OCI-LY7 (cell line): ENCODE data around the gene PCYT2. TPM values are rescaled to one million over a fixed set of nuclear protein-coding genes. Genes with fewer than 3 reads are reported as not detected.

Experiments used
- BruUV-seq: library from RNA; stranded (reverse); fragments of 400-500 nt; replicated peaks from 2 replicates; lab custom pipeline; 2021; lab: Mats Ljungman, UMichigan
- CTCF ChIA-PET: fragments of 300-600 bp; sonication (Branson Sonifier 250); formaldehyde crosslinking; loops from one replicate; lab custom pipeline; 2022; ENCODE audit warnings: antibody characterized with exemption; ENCODE audit not compliant: unreplicated experiment; lab: Charles Lee
- POLR2A ChIA-PET: fragments of 300-600 bp; sonication (Branson Sonifier 250); formaldehyde crosslinking; loops from one replicate; lab custom pipeline; 2022; ENCODE audit warnings: antibody characterized with exemption; lab: Charles Lee
- DNase-seq: peaks from one replicate; pipeline ENCODE4 v3.0.0-alpha.2; 2015; ENCODE audit warnings: low spot score
- H2AFZ ChIP-seq: fragments of 200-600 bp; sonication (generic), shearing (Covaris generic); 2 replicates; pipeline ENCODE4 v1.6.1; 2014; ENCODE audit warnings: mild to moderate bottlenecking, antibody characterized with exemption, low read length, moderate library complexity
- H3K27ac ChIP-seq: fragments of 200-600 bp; sonication (generic); 2 replicates; pipeline ENCODE4 v1.5.1; 2014; ENCODE audit warnings: mixed run types, low read depth, mild to moderate bottlenecking, moderate library complexity, low read length, inconsistent platforms; ENCODE audit not compliant: poor library complexity, severe bottlenecking
- H3K36me3 ChIP-seq: fragments of 200-600 bp; sonication (generic); 2 replicates; pipeline ENCODE4 v1.6.1; 2014; ENCODE audit warnings: mild to moderate bottlenecking, antibody characterized with exemption, low read length, moderate library complexity, mixed read lengths; ENCODE audit not compliant: insufficient read depth
- H3K4me1 ChIP-seq: fragments of 200-600 bp; sonication (generic); 2 replicates; pipeline ENCODE4 v1.5.1; 2014; ENCODE audit warnings: mild to moderate bottlenecking, low read length; ENCODE audit not compliant: insufficient read depth, poor library complexity, severe bottlenecking
- H3K4me2 ChIP-seq: fragments of 200-600 bp; sonication (generic); 2 replicates; pipeline ENCODE4 v1.6.1; 2014; ENCODE audit warnings: mild to moderate bottlenecking, low read length
- H3K4me3 ChIP-seq: fragments of 200-600 bp; sonication (generic); 2 replicates; pipeline ENCODE4 v1.5.1; 2014; ENCODE audit warnings: mild to moderate bottlenecking, low read depth, low read length; ENCODE audit not compliant: poor library complexity, severe bottlenecking
- H3K79me2 ChIP-seq: fragments of 200-600 bp; sonication (generic); 2 replicates; pipeline ENCODE4 v1.6.1; 2016; ENCODE audit warnings: low read depth, mild to moderate bottlenecking, low read length, moderate library complexity, mixed read lengths; ENCODE audit not compliant: insufficient read depth
- H3K9me2 ChIP-seq: fragments of 200-600 bp; sonication (generic); 2 replicates; pipeline ENCODE4 v1.6.1; 2016; ENCODE audit warnings: mild to moderate bottlenecking, low read length, mixed read lengths; ENCODE audit not compliant: insufficient read depth
- H3K9me3 ChIP-seq: fragments of 200-600 bp; sonication (generic); 2 replicates; pipeline ENCODE4 v1.6.1; 2014; ENCODE audit warnings: mild to moderate bottlenecking, mixed run types, low read length, mixed read lengths
- H4K20me1 ChIP-seq: fragments of 200-600 bp; sonication (generic); 2 replicates; pipeline ENCODE4 v1.6.1; 2014; ENCODE audit warnings: mild to moderate bottlenecking, antibody characterized with exemption, low read length, moderate library complexity, mixed read lengths; ENCODE audit not compliant: insufficient read depth
- EZH2phosphoT487 ChIP-seq: fragments of 200-600 bp; sonication (generic); IDR thresholded peaks from 2 replicates; pipeline ENCODE4 v1.6.1; 2018; ENCODE audit warnings: low read depth, borderline replicate concordance, mild to moderate bottlenecking, mixed run types, antibody characterized with exemption, low read length, moderate library complexity, mixed read lengths
- intact Hi-C: fragments of 100-400 bp; cut with micrococcal nuclease; formaldehyde crosslinking; loops from one replicate; pipeline ENCODE4 v1.10.0; 2022; ENCODE audit not compliant: unreplicated experiment
- total RNA-seq, 2 experiments: library from RNA; depleted of rRNA in 1 of 2; stranded (reverse); fragments of >200 nt in 1 of 2; shearing (Covaris generic) in 1 of 2; gene quantifications; 2 replicates each; pipeline ENCODE4 v1.2.3, GENCODE V29; 2014 to 2022
- TF ChIP-seq, protein P1 (sequence below): fragments of 200-600 bp; sonication (generic); conservative IDR thresholded peaks from 2 replicates; pipeline ENCODE4 v1.5.1; 2014; ENCODE audit warnings: mild to moderate bottlenecking, antibody characterized with exemption, low read length, moderate library complexity, mixed read lengths

Gene PCYT2
- total RNA-seq, 2 experiments from 2014 or later: 70.1 to 104 TPM

DNA sequence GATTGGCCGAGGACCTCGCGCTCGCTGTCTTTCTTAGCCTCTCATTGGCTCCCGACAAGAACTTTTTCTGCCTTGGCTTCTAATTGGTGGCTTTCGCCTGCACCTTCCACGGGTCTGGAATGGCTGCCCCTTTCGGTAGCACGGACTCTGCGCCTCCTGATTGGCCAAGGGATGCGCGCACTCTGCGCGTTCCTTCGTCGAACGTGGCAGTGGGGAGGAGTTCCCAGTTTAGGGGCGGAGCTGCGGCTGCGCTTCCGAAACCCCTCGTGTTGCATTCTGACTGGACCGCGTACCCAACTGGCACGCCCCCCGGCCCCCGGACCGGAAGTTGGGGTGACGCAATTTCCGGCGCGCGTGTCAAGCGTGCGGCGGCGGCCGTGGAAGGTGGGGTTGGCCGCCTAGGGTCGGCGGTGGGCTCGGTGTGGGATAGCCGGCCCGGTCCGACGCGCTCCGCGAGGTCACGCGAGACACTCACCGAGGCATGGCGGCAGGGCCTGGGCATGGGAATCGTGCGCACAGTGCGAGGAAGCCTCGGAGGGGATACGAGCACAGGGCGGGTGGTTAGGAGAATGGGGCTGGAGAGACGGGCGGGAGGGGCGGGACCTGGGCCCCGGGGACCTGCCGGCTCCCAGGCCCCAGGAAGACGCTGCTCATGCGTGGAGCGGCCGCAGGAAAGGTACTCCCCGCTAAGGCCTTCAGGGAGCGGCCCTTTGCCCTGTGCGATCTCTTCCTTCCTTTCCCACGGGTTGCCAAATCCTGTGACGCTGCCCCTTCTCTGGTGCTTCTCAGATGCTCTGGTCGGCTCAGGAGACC, 50.2 kb downstream of the PCYT2 start:
- Histone ChIP-seq H3K4me3 (peak overlapping the region; percentile 77), H3K27ac (peak overlapping the region; percentile 68), H3K9me3 (no peaks in the 10 kb centered on the region), H3K9me2 (no peaks in the 10 kb centered on the region), H4K20me1 (peaks cover 19% of the 10 kb centered on the region; the same call in 1 of the 2 replicates), H3K4me1 (peaks cover 44% of the 10 kb centered on the region), H3K79me2 (peaks cover 57% of the 10 kb centered on the region), H2AFZ (no peak overlapping the region), H3K36me3 (peaks cover 71% of the 10 kb centered on the region), H3K4me2 (peak overlapping the region; percentile 85)
- intact Hi-C loops: loop anchor here (1.0 kb wide), 2 partner anchors 28 to 237 kb away; partner anchors contain the start of genes FASN and MCRIP1
- peak; percentile 100 for DNase-seq
- POLR2A ChIA-PET: no interaction called here
- TF ChIP-seq, protein P1, sequence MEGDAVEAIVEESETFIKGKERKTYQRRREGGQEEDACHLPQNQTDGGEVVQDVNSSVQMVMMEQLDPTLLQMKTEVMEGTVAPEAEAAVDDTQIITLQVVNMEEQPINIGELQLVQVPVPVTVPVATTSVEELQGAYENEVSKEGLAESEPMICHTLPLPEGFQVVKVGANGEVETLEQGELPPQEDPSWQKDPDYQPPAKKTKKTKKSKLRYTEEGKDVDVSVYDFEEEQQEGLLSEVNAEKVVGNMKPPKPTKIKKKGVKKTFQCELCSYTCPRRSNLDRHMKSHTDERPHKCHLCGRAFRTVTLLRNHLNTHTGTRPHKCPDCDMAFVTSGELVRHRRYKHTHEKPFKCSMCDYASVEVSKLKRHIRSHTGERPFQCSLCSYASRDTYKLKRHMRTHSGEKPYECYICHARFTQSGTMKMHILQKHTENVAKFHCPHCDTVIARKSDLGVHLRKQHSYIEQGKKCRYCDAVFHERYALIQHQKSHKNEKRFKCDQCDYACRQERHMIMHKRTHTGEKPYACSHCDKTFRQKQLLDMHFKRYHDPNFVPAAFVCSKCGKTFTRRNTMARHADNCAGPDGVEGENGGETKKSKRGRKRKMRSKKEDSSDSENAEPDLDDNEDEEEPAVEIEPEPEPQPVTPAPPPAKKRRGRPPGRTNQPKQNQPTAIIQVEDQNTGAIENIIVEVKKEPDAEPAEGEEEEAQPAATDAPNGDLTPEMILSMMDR: no peak
- no peak for TF ChIP-seq EZH2phosphoT487
- CTCF ChIA-PET: no interaction called here
- BruUV-seq: TSS peak; percentile 70

DNA sequence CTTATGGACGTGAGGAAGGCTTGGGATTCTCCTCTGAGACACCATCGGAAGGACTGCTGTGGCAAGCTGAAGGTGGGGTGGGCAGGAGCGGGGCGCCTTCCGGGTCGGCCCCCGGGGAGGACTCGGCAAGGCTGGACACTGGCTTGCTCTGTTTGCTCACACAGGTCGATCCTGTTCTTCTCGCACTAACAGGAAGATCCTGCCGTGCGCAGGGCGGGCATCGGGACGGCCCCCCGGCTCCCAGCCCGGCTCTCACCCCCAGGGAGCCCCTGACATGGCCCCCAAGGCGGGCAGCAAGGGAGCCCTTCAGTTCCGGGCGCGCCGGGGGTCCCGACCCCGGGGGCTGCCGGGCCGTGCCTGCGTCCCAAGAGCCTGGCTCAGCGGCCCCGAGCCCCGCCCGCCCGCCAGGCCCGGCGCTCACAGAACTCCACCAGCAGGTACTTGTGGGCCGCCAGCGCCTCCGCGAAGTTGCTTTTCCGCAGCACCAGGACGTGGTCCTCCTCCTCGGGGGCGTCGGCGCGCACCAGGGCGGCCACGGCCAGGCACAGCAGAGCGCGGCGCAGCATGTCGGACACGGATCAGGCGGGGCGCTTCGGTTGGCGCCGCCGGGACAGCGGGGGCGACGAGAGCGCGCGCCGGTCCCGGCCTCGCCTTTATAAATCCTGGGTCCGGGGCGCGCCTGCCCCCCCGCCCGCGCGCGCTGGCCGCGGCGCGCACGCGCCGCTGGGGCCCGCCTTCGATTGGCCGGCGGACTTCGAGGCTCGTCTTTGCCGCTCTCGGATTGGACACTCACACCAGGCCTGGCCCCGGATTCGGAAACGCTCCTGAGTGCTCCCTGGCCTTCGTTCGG, 51.1 kb downstream of the PCYT2 start, which contains the start of gene P4HB:
Gene P4HB, minus strand, starts transcription at position 630 of the 850 bp plus-strand sequence. Its CDS starts 64 bp downstream, at position 566.
- peak; percentile 30 for DNase-seq
- Histone ChIP-seq H3K4me1 (peaks cover 44% of the 10 kb centered on the region), H3K9me3 (no peaks in the 10 kb centered on the region), H3K4me2 (peak within 1 kb of the TSS; percentile 95), H3K79me2 (peaks cover 57% of the 10 kb centered on the region), H4K20me1 (peaks cover 19% of the 10 kb centered on the region; the same call in 1 of the 2 replicates), H3K9me2 (no peaks in the 10 kb centered on the region), H2AFZ (peak within 1 kb of the TSS; percentile 5; the same call in 1 of the 2 replicates), H3K36me3 (peaks cover 71% of the 10 kb centered on the region), H3K4me3 (peak within 1 kb of the TSS; percentile 89), H3K27ac (peak within 1 kb of the TSS; percentile 68)
- intact Hi-C loops: loop anchor here (1.0 kb wide), 1 partner anchor 238 kb away; the partner anchor contains the start of gene FASN
- ChIA-PET POLR2A (interaction anchor here (1.5 kb wide), 1 partner anchor 32 kb away, joined by 4 read pairs; no protein-coding TSS in a partner anchor), CTCF (interaction anchor here (0.6 kb wide), 1 partner anchor 160 kb away, joined by 3 read pairs; no protein-coding TSS in a partner anchor)
- BruUV-seq: no TSS peak
- no peak for TF ChIP-seq EZH2phosphoT487
- TF ChIP-seq, protein P1: no peak
